ENCODE data around the gene PAN3. TPM values are rescaled to one million over a fixed set of nuclear protein-coding genes. Genes with fewer than 3 reads are reported as not detected.

PAN3 gene
- total RNA-seq, 1 donor from 2014 or later, result 55.9 TPM

DNA sequence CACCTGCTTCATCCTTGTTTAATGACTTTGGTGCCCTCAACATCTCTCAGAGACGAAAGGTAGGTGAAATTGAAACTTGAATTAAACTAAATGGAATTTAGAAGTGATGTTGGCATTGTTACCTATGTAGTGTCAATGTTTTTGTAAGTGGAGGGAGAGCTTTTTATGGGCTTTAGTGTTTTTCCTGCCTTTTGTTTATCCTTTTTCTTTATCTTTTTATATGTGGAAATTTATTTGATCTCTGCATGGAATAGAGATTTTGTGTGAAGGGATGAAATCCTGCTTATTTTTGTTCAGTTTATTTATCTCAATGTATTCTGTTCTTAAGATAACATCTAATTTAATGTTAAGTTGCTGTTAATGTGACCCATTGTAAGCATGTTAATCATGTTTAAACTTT, 39.5 kb downstream of the PAN3 start:
- Mint-ChIP-seq H3K4me3 (ENCODE audit: low read depth) (no peak overlapping the region), H3K36me3 (ENCODE audit: insufficient read depth) (peaks cover 6% of the 10 kb centered on the region), H3K27ac (no peak overlapping the region), H3K4me1 (ENCODE audit: low read depth) (peaks cover 3% of the 10 kb centered on the region), H3K9me3 (ENCODE audit: low read depth) (no peaks in the 10 kb centered on the region), H3K27me3 (no peaks in the 10 kb centered on the region)
- TF ChIP-seq CTCF (IDR thresholded peaks at IDR 0.05; ENCODE audit: unreplicated experiment), result no peak
- no peak for DNase-seq (ENCODE audit: low spot score, unreplicated experiment)

DNA sequence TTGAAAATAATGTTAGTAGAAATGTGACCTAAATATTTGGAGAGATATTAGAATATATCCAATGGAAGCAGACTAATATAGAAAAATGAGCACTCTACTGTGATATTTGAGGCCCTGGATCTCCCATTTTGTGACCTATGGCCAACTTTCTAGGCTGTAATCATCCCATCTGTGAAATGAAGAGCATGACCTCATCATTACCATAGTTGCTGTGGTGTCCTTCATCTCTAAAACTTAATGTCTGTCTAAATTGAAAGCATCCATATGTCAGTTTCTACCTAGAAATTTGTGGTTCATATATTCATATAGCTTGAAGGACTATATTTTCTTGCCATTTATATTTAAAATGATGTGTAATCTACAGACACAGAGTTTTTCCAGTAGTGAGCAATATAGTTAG, 41.6 kb downstream of the PAN3 start:
- Mint-ChIP-seq H3K36me3 (ENCODE audit: insufficient read depth) (peaks cover 6% of the 10 kb centered on the region), H3K4me1 (ENCODE audit: low read depth) (peaks cover 3% of the 10 kb centered on the region), H3K4me3 (ENCODE audit: low read depth) (no peak overlapping the region), H3K27ac (no peak overlapping the region), H3K27me3 (no peaks in the 10 kb centered on the region), H3K9me3 (ENCODE audit: low read depth) (no peaks in the 10 kb centered on the region)
- DNase-seq (ENCODE audit: low spot score, unreplicated experiment), result no peak
- TF ChIP-seq CTCF (IDR thresholded peaks at IDR 0.05; ENCODE audit: unreplicated experiment), result no peak

DNA sequence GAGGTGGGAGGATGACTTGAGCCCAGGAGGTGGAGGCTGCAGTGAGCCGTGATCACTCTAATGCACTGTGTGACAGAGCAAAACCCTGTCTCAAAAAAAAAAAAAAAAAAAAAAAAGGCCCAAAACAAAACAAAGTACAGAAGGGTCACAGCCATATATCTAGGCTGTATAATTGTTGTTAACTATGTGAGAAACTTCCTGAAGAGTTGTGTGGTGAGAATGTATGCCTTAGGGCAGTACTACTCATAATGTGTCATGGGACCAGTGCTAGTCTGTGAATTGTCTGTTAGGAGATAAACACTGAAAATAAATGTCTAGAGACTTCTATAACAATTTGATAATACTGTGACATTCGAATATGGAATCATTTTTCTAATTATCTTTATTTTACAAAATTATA, 43.1 kb downstream of the PAN3 start:
- H3K27ac Mint-ChIP-seq, result no peak overlapping the region

DNA sequence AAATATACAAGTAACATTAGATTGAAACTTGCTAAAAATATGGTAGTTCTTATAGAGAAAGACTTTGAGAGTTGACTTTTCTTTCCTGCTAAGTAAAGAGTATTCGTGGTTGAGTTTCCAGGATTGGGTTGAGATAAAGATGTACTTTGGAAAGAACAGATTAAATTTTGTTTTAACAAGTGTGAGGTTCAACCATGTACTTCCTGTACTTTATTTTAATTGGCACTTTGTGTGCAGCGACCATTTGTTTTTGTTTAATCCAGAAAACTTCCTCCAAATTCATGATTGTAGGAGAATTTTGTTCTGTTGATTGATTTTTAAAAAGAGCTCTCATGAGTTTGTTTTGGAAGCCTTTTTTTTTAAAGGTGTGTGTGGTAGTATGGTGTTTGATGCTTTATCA, 46.9 kb downstream of the PAN3 start:
- Mint-ChIP-seq H3K36me3 (ENCODE audit: insufficient read depth) (peaks cover 6% of the 10 kb centered on the region), H3K9me3 (ENCODE audit: low read depth) (no peaks in the 10 kb centered on the region), H3K27ac (no peak overlapping the region), H3K27me3 (no peaks in the 10 kb centered on the region), H3K4me1 (ENCODE audit: low read depth) (no peaks in the 10 kb centered on the region), H3K4me3 (ENCODE audit: low read depth) (no peak overlapping the region)
- DNase-seq (ENCODE audit: low spot score, unreplicated experiment), result no peak
- no peak for TF ChIP-seq CTCF (IDR thresholded peaks at IDR 0.05; ENCODE audit: unreplicated experiment)

More for the DNA sequence above, 43.1 kb downstream of the PAN3 start:
- Mint-ChIP-seq H3K36me3 (ENCODE audit: insufficient read depth) (peaks cover 4% of the 10 kb centered on the region), H3K4me1 (ENCODE audit: low read depth) (peaks cover 3% of the 10 kb centered on the region), H3K27me3 (no peaks in the 10 kb centered on the region), H3K4me3 (ENCODE audit: low read depth) (no peak overlapping the region), H3K9me3 (ENCODE audit: low read depth) (no peaks in the 10 kb centered on the region)
- no peak for DNase-seq (ENCODE audit: low spot score, unreplicated experiment)
- no peak for TF ChIP-seq CTCF (IDR thresholded peaks at IDR 0.05; ENCODE audit: unreplicated experiment)

DNA sequence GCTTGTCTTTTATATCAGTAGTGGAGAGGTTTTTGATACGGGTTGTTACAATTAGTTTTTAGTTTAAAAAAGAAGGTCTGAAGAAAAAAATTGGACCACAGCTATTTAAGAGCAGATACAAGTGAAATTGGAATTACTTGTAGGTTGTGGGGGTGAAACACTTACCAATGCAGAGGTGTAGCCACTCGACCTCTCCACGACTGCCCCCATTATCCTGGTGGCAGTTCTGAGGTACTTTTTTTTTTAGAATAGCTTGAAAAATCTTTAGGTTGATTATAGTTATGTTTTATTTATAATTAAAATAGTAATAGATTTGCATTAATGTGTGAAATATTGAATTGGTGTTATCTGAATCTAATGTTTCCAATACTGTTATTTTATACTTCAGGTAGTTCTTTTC, 60.7 kb downstream of the PAN3 start:
- Mint-ChIP-seq H3K27me3 (no peaks in the 10 kb centered on the region), H3K9me3 (ENCODE audit: low read depth) (no peaks in the 10 kb centered on the region), H3K4me3 (ENCODE audit: low read depth) (no peak overlapping the region), H3K4me1 (ENCODE audit: low read depth) (peaks cover 2% of the 10 kb centered on the region), H3K36me3 (ENCODE audit: insufficient read depth) (peaks cover 10% of the 10 kb centered on the region), H3K27ac (no peak overlapping the region)
- peak; percentile 18 for TF ChIP-seq CTCF (IDR thresholded peaks at IDR 0.05; ENCODE audit: unreplicated experiment)
- no peak for DNase-seq (ENCODE audit: low spot score, unreplicated experiment)

Measured in progenitor cell of endocrine pancreas (in vitro differentiated cells).